Measurements from ENCODE around the gene AKAP13.

The AKAP13 gene

DNA sequence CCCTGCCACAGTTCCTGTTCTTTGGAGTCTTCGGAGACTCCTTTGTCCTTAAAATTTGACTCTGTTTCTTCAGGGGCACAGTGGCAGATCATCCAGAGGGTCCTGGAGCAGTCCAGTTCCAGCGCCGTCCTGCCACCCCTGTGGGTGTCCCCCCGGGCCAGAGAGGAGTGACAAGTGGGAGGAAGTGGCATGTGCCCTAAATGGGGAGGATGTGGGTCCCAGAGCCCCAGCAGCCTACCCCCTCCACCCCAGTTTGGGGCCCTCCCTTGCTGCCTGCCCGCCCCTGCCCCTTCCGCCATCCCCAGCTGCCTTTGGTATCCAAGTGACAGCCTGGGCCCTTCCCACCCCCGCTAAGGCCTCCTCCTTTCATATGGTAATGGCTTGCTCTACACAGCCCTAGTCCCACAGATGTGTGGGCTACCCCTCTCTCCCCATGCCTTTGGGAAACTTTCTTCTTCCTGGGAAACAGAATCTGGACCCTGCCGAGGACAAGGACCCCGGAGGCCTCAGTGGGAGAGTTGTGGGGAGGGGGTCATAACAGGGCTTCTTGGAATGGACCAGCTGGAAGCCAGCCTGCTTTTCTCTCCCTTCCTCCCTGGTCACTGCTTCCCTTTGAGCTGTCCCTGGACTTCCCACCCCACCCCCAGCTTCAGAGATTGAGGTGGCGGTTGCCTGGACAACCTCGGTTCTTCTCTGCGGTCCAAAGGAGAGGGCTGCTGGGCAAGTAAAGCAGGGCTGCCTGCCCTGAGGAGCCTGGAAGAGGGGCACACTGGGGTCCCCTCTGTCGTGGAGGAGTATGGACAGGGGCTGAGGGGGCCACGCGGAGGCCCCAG, 371.1 kb downstream of the AKAP13 start:
- TF ChIP-seq, protein P1, sequence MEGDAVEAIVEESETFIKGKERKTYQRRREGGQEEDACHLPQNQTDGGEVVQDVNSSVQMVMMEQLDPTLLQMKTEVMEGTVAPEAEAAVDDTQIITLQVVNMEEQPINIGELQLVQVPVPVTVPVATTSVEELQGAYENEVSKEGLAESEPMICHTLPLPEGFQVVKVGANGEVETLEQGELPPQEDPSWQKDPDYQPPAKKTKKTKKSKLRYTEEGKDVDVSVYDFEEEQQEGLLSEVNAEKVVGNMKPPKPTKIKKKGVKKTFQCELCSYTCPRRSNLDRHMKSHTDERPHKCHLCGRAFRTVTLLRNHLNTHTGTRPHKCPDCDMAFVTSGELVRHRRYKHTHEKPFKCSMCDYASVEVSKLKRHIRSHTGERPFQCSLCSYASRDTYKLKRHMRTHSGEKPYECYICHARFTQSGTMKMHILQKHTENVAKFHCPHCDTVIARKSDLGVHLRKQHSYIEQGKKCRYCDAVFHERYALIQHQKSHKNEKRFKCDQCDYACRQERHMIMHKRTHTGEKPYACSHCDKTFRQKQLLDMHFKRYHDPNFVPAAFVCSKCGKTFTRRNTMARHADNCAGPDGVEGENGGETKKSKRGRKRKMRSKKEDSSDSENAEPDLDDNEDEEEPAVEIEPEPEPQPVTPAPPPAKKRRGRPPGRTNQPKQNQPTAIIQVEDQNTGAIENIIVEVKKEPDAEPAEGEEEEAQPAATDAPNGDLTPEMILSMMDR (IDR thresholded peaks at IDR 0.05; ENCODE audit: low read depth, low read length, missing control alignments) = no peak
- no peak for DNase-seq (ENCODE audit: low read depth)
- in situ Hi-C loops (cut with HindIII; ENCODE audit: low sequenced_read_pairs) = no loop called here
- no peak overlapping the region for H3K4me3 ChIP-seq (ENCODE audit: low read depth, low read length)

DNA sequence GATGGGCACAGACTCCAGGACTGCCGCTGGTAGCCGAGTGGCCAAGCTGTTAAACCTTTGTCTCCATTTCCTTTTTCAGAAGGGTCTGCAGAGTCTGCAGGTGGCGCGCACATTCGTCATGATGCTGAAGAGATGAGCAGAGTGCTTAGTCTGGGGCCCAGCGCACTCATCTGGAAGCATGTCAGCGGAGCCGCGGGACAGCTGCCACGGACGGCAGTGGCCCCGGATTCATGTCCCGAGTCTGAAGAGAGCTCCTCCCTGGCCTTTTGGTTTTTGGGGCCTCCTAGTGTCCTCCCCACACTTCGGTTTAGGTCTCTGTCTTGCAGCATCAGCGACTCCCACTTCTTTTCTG, 371.7 kb downstream of the AKAP13 start:
- H3K4me3 ChIP-seq (ENCODE audit: low read depth, low read length) = no peak overlapping the region
- TF ChIP-seq, protein P1 (IDR thresholded peaks at IDR 0.05; ENCODE audit: low read depth, low read length, missing control alignments) = no peak
- DNase-seq (ENCODE audit: low read depth) = no peak
- in situ Hi-C loops (cut with HindIII; ENCODE audit: low sequenced_read_pairs) = no loop called here

DNA sequence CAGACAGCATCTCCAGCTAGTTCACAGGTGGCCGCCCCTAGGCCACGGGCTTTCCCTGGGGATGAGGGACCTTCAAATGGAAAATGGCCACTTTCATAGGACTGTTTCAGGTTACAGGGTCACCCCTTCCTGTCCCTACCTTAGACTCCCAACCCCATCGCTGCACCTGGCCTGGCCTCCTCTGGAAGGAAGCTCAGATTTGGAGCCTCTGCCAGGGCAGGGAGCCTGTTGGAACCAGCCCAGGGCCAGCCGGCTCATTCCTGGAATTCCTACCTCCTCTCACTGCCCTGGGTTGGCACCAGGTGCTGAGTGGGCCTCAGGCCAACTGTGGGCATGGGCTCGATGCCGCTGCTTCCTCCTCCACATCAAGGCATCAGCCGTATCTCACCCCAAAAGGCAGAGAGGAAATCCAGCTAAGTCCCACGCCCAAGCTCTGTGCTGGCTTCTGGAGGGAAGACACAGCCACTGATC, 372.1 kb downstream of the AKAP13 start:
- in situ Hi-C loops (cut with HindIII; ENCODE audit: low sequenced_read_pairs) = no loop called here
- TF ChIP-seq, protein P1 (IDR thresholded peaks at IDR 0.05; ENCODE audit: low read depth, low read length, missing control alignments) = no peak
- no peak overlapping the region for H3K4me3 ChIP-seq (ENCODE audit: low read depth, low read length)
- DNase-seq (ENCODE audit: low read depth) = no peak

DNA sequence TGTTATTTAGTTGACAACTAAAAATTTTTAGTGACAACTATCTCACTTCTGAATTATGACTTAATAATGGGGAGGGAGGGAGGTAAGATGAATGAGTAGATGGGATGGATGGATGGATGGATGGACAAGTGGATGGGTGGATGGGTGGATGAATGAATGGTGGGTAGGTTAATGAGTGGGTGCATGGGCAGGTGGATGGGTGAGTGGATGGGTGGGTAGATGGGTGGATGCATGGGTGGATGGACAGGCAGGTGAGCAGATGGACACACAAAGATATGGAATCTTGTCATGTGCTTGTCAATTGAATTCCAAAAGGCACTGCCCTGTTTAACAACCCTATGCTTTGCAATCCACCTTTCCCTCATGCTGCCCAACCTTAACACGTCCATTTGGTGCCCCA, 372.9 kb downstream of the AKAP13 start:
- no peak for DNase-seq (ENCODE audit: low read depth)
- in situ Hi-C loops (cut with HindIII; ENCODE audit: low sequenced_read_pairs) = no loop called here
- TF ChIP-seq, protein P1 (IDR thresholded peaks at IDR 0.05; ENCODE audit: low read depth, low read length, missing control alignments) = no peak
- no peak overlapping the region for H3K4me3 ChIP-seq (ENCODE audit: low read depth, low read length)

DNA sequence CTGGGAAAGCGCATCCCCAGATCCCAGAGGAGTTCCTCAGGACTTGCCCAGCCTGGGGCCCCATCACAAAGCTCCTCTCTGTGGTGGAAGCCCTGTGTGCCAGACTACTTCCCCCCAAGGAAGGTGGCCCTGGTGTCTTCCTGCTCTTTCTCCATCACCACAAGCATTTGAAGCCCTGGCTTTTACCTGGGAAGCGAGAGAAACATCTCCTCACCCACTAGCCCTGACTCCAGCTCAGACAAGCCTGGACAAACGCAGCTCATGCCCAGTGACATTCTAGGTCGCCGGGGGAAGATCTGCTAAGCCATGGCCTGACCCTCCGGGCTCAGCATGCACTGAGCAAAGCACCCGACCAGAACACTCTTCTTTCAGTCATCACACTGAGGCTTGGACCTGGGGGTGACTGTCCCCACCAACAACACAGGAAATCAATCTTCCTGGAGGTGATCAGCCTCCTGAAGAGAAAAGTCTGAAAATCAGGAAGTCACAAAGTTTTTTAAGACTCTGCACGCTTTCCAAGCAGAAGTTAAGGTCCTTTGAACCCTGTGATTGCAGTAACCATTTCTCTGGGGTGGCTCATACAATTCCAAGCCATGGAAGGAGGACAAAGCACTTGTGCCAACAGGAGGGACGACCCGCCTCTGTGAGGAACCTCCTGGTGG, 373.5 kb downstream of the AKAP13 start:
- H3K4me3 ChIP-seq (ENCODE audit: low read depth, low read length) = no peak overlapping the region
- TF ChIP-seq, protein P1 (IDR thresholded peaks at IDR 0.05; ENCODE audit: low read depth, low read length, missing control alignments) = no peak
- no peak for DNase-seq (ENCODE audit: low read depth)
- in situ Hi-C loops (cut with HindIII; ENCODE audit: low sequenced_read_pairs) = no loop called here

DNA sequence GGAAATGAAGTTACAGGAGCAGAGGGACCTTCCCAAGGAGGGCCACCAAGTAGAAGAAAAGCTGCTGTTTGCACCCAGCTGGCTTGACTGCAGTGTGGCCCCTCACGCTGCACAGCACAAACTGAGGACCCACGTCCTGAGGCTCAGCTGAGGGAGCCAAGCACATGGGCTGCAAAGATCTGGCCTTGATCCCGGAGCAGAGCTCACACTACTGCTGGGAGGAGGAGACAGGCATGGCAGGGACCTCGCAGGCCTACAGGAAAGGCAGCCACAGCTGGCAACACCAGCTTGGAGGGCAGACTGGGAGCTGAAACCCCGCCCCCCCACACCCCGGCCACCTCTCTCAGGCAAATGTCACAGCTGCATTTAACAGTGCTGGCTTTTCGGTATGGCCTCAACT, 374.6 kb downstream of the AKAP13 start:
- in situ Hi-C loops (cut with HindIII; ENCODE audit: low sequenced_read_pairs) = no loop called here
- TF ChIP-seq, protein P1 (IDR thresholded peaks at IDR 0.05; ENCODE audit: low read depth, low read length, missing control alignments) = no peak
- DNase-seq (ENCODE audit: low read depth) = no peak
- H3K4me3 ChIP-seq (ENCODE audit: low read depth, low read length) = no peak overlapping the region
